HepG2 (cell line): ENCODE data around the gene SLC2A8. TPM values are rescaled to one million over a fixed set of nuclear protein-coding genes. Genes with fewer than 3 reads are reported as not detected.

ENCODE experiments used
- FIP1L1 ChIP-seq: fragments of 200-400 bp; formaldehyde crosslinking; IDR thresholded peaks from 2 replicates; pipeline ENCODE4 v1.6.1; 2018; ENCODE audit warnings: low read depth, mild to moderate bottlenecking, low read length, moderate library complexity, borderline replicate concordance; ENCODE audit not compliant: insufficient read depth
- HBP1 ChIP-seq: IDR thresholded peaks from 2 replicates; pipeline ENCODE4 v1.6.1; 2016; ENCODE audit warnings: low read depth, control low read depth
- HINFP ChIP-seq: sonication (generic); formaldehyde crosslinking; IDR thresholded peaks from 2 replicates; pipeline ENCODE4 v1.4.0; 2020; ENCODE audit warnings: low read depth, mild to moderate bottlenecking, missing genetic modification reagents
- HMG20A ChIP-seq: IDR thresholded peaks from 2 replicates; pipeline ENCODE4 v1.6.1; 2016; ENCODE audit warnings: borderline replicate concordance
- KAT2B ChIP-seq: fragments of 150-350 bp; IDR thresholded peaks from 2 replicates; pipeline ENCODE4 v1.6.1; 2014; ENCODE audit warnings: low read depth, low read length, borderline replicate concordance
- NFIC ChIP-seq: IDR thresholded peaks from 2 replicates; pipeline ENCODE4 v1.6.1; 2012; ENCODE audit warnings: mild to moderate bottlenecking, low read length, inconsistent platforms
- NR2F1 ChIP-seq, 2 experiments: fragments of 450-650 bp in 1 of 2; formaldehyde crosslinking in 1 of 2; IDR thresholded peaks; 2 replicates each; pipeline versions ENCODE4 v1.5.0 to v1.6.1; 2016 to 2020; ENCODE audit warnings: mild to moderate bottlenecking in 1 of 2, missing compliant biosample characterization in 1 of 2, missing genetic modification reagents in 1 of 2, moderate library complexity in 1 of 2
- POLR2AphosphoS2 ChIP-seq: IDR thresholded peaks from 2 replicates; pipeline ENCODE4 v1.6.1; 2011; ENCODE audit warnings: low read depth, low read length, improper control_type of control experiment
- POLR2AphosphoS5 ChIP-seq: IDR thresholded peaks from 2 replicates; pipeline ENCODE4 v1.6.1; 2012; ENCODE audit warnings: low read depth, low read length
- RBM22 ChIP-seq: fragments of 200-400 bp; formaldehyde crosslinking; optimal IDR thresholded peaks from 2 replicates; pipeline ENCODE3; 2017; ENCODE audit warnings: mild to moderate bottlenecking, low read length, moderate library complexity
- TAF1 ChIP-seq: sonication (generic); formaldehyde crosslinking; IDR thresholded peaks from 2 replicates; pipeline ENCODE4 v1.4.0; 2020; ENCODE audit warnings: missing genetic modification reagents
- THAP9 ChIP-seq: sonication (generic); formaldehyde crosslinking; IDR thresholded peaks from 2 replicates; pipeline ENCODE4; 2020; ENCODE audit warnings: missing genetic modification reagents, mild to moderate bottlenecking, borderline replicate concordance
- TSC22D2 ChIP-seq: sonication (generic); formaldehyde crosslinking; IDR thresholded peaks from 2 replicates; pipeline ENCODE4 v1.5.1; 2020; ENCODE audit warnings: missing genetic modification reagents, mild to moderate bottlenecking, borderline replicate concordance
- XRCC5 ChIP-seq: fragments of 200-400 bp; formaldehyde crosslinking; optimal IDR thresholded peaks from 2 replicates; pipeline ENCODE3; 2017; ENCODE audit warnings: mild to moderate bottlenecking, low read length
- YY1 ChIP-seq: IDR thresholded peaks from 2 replicates; pipeline ENCODE4 v1.6.1; 2011; ENCODE audit warnings: low read length, low read depth, moderate library complexity, mild to moderate bottlenecking; ENCODE audit not compliant: insufficient read depth, insufficient replicate concordance
- ZNF256 ChIP-seq: sonication (generic); formaldehyde crosslinking; conservative IDR thresholded peaks from 2 replicates; pipeline ENCODE4 v1.4.0; 2020; ENCODE audit warnings: missing genetic modification reagents
- ZNF292 ChIP-seq: sonication (generic); formaldehyde crosslinking; IDR thresholded peaks from 2 replicates; pipeline ENCODE4 v1.8.1; 2022; ENCODE audit warnings: mild to moderate bottlenecking, low read depth, missing genetic modification reagents, borderline replicate concordance
- ZNF350 ChIP-seq: sonication (generic); formaldehyde crosslinking; IDR thresholded peaks from 2 replicates; pipeline ENCODE4 v1.4.0; 2020; ENCODE audit warnings: mild to moderate bottlenecking, low read depth, missing genetic modification reagents, borderline replicate concordance
- ZNF792 ChIP-seq: IDR thresholded peaks from 2 replicates; pipeline ENCODE4 v1.6.1; 2016
- ZNF891 ChIP-seq: sonication (generic); formaldehyde crosslinking; IDR thresholded peaks from 2 replicates; pipeline ENCODE4 v1.5.0; 2020; ENCODE audit warnings: mild to moderate bottlenecking, missing genetic modification reagents
- ZSCAN30 ChIP-seq: sonication (generic); formaldehyde crosslinking; IDR thresholded peaks from 2 replicates; pipeline ENCODE4 v1.5.0; 2020; ENCODE audit warnings: mild to moderate bottlenecking, missing genetic modification reagents
- polyA plus RNA-seq, 8 experiments: library from polyadenylated mRNA; depleted of rRNA in 3 of 8; stranded (reverse) in 7 of 8; unstranded in 1 of 8; fragments of >200 nt; fragmentation: Illumina TruSeq in 4 of 8; extraction: Trizol in 4 of 8; gene quantifications; 2 replicates each; pipeline versions ENCODE4 v1.2.1 to v1.2.3, GENCODE V29; 2011 to 2016; ENCODE audit warnings: low read depth in 4 of 8, missing spikeins in 1 of 8, mixed read lengths in 1 of 8; ENCODE audit not compliant: insufficient read depth in 1 of 8
- total RNA-seq, 5 experiments: library from RNA; depleted of rRNA; stranded (reverse); fragments of >200 nt; fragmentation: Illumina TruSeq; extraction: Trizol; gene quantifications; 2 replicates each; pipeline ENCODE4 v1.2.3, GENCODE V29; 2016; ENCODE audit warnings: low read depth in 1 of 5

SLC2A8 gene
- total and polyA plus RNA-seq, 2 of the 13 experiments (the other 11 are each of a cell fraction or from before 2014, with no cell fraction given), result 22.6 to 48.6 TPM

GRCh38 chr9:127395497-127396252, 1.3 kb upstream of the SLC2A8 start (continued):
- TF ChIP-seq NFIC (0 out of 2 replicates have a peak, but pooled peaks have one; percentile 45), ZNF292 (CRISPR knock-in tag) (peak; percentile 64; the same call in 1 of the 2 replicates), NR2F1 (CRISPR knock-in tag; IDR thresholded peaks at IDR 0.05) (0 out of 4 replicates have a peak, but pooled peaks have one; percentile 22 to 48), YY1 (peak; percentile 40), KAT2B (peak; percentile 34; the same call in 1 of the 2 replicates), ZSCAN30 (peak; percentile 74; the same call in 1 of the 2 replicates), HBP1 (CRISPR knock-in tag) (peak; percentile 26; the same call in 1 of the 2 replicates), FIP1L1 (no peak), HINFP (CRISPR knock-in tag) (0 out of 2 replicates have a peak, but pooled peaks have one; percentile 55), RBM22 (no peak), THAP9 (CRISPR knock-in tag) (0 out of 2 replicates have a peak, but pooled peaks have one; percentile 33), ZNF256 (no peak), POLR2AphosphoS2 (0 out of 2 replicates have a peak, but pooled peaks have one; percentile 22), ZNF350 (0 out of 2 replicates have a peak, but pooled peaks have one; percentile 20), HMG20A (CRISPR knock-in tag) (peak; percentile 84; the same call in 1 of the 2 replicates), ZNF792 (CRISPR knock-in tag) (peak; percentile 86), POLR2AphosphoS5 (peak; percentile 42; the same call in 1 of the 2 replicates), TSC22D2 (no peak), ZNF891 (CRISPR knock-in tag) (no peak), XRCC5 (peak; percentile 38), TAF1 (CRISPR knock-in tag) (0 out of 2 replicates have a peak, but pooled peaks have one; percentile 47)
